ENCODE results near the gene LGR6.
"Not testable (repeated sequence)": the region's sequence is repeated elsewhere in the genome, so short reads cannot be mapped to it uniquely, and the experiment has no call there.

Gene LGR6

GRCh38 chr1:202223121-202223860 is 29.7 kb downstream of the LGR6 start:
- ATAC-seq (no peak), DNase-seq (no peak)

GRCh38 chr1:202224453-202224852 is 30.9 kb downstream of the LGR6 start:
- ATAC-seq: no peak

GRCh38 chr1:202225131-202225530 is 31.5 kb downstream of the LGR6 start:
- DNase-seq: no peak
- ATAC-seq: no peak

More at GRCh38 chr1:202224453-202224852, 30.9 kb downstream of the LGR6 start:
- no peak for DNase-seq

- DNase-seq: no peak
- ATAC-seq: no peak
Measured at GRCh38 chr1:202227053-202227672, 33.6 kb downstream of the LGR6 start.

GRCh38 chr1:202227997-202228401 is 34.4 kb downstream of the LGR6 start:
- ATAC-seq (no peak), DNase-seq (no peak)

GRCh38 chr1:202228484-202229122 is 35.0 kb downstream of the LGR6 start:
- ATAC-seq (peak; percentile 41), DNase-seq (no peak)

- DNase-seq: no peak
- no peak for ATAC-seq
Measured at GRCh38 chr1:202229376-202229775, 35.8 kb downstream of the LGR6 start.

GRCh38 chr1:202230061-202230938 is 36.7 kb downstream of the LGR6 start:
- ATAC-seq (no peak), DNase-seq (no peak)

- DNase-seq (no peak), ATAC-seq (no peak)
Measured at GRCh38 chr1:202230939-202231645, 37.5 kb downstream of the LGR6 start.

- no peak for ATAC-seq
- DNase-seq: no peak
Measured at GRCh38 chr1:202233171-202233570, 39.6 kb downstream of the LGR6 start.

- DNase-seq: no peak
- no peak for ATAC-seq
Measured at GRCh38 chr1:202233804-202234203, 40.2 kb downstream of the LGR6 start.

GRCh38 chr1:202234331-202235002 is 40.9 kb downstream of the LGR6 start:
- DNase-seq (no peak), ATAC-seq (no peak)

GRCh38 chr1:202235003-202235660 is 41.5 kb downstream of the LGR6 start:
- DNase-seq (no peak), ATAC-seq (no peak)

GRCh38 chr1:202235856-202236837 is 42.5 kb downstream of the LGR6 start:
- ATAC-seq (peak; percentile 82), DNase-seq (peak; percentile 83)

- ATAC-seq: peak; percentile 61
- peak; percentile 54 for DNase-seq
Measured at GRCh38 chr1:202237052-202237451, 43.5 kb downstream of the LGR6 start.

- no peak for DNase-seq
- no peak for ATAC-seq
Measured at GRCh38 chr1:202238914-202239313, 45.3 kb downstream of the LGR6 start.

- ATAC-seq, DNase-seq: not testable (repeated sequence)
Measured at GRCh38 chr1:202240226-202240625, 46.6 kb downstream of the LGR6 start.

- DNase-seq (no peak), ATAC-seq (no peak)
Measured at GRCh38 chr1:202240956-202241355, 47.4 kb downstream of the LGR6 start.

GRCh38 chr1:202241376-202242079 is 47.9 kb downstream of the LGR6 start:
- DNase-seq (no peak), ATAC-seq (no peak)
